HG02642 (cell line): Measurements from ENCODE around the gene ATG10.
"Not testable (repeated sequence)": the region's sequence is repeated elsewhere in the genome, so short reads cannot be mapped to it uniquely, and the experiment has no call there.

Source experiments
- ATAC-seq: cut with Tn5 transposase; IDR thresholded peaks from one replicate; pipeline ENCODE4 v1.9.1; 2021; ENCODE audit warnings: mild to moderate bottlenecking; ENCODE audit not compliant: unreplicated experiment, poor library complexity

ATG10 gene

DNA sequence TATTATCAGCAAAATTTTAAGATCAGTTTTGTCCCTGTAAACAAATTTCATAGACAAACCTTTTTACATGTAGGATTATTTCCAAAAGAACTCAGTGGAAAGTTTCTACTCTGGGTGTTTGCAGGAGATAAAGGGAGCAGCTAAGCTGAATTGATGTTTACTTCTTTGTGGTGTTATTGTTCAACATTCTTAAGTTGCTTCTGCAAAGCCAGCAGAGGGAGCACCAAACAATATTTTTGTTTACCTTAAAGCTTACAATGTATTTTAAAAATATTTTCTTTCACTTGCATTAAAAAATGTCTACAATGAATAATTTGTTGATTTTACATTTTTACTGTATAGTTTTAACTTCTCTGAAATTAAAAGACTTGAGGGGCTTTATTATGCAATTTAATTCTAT is 135.4 kb downstream of the ATG10 start:
- no peak for ATAC-seq

- no peak for ATAC-seq
These were observed 137.2 kb downstream of the ATG10 start for GRCh38 chr5:82109013-82109412.

DNA sequence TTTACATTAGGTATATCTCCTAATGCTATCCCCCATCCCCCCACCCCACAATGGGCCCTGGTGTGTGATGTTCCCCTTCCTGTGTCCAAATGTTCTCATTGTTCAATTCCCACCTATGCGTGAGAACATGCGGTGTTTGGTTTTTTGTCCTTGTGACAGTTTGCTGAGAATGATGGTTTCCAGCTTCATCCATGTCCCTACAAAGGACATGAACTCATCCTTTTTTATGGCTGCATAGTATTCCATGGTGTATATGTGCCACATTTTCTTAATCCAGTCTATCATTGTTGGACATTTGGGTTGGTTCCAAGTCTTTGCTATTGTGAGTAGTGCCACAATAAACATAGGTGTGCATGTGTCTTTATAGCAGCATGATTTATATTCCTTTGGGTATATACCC is 138.1 kb downstream of the ATG10 start:
- ATAC-seq: not testable (repeated sequence)

DNA sequence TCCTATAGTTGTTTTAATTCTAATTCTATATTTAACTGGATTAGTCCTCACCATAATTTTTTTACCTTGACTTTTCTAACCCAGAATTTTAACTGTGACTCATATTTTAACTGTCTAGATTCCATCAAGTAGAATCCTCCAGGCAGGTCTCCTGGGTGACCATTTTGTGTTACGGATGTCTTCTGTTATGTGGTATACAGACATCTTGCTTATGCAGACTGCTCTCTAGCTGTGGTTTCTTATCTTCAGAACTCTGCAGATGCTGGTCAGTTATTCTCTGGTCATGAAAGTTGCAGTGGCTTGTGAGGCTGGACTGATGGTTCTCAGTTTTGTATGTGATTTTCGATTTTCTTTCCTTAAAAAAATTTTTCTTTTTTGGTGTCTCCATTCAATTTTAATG is 139.4 kb downstream of the ATG10 start:
- ATAC-seq: no peak

DNA sequence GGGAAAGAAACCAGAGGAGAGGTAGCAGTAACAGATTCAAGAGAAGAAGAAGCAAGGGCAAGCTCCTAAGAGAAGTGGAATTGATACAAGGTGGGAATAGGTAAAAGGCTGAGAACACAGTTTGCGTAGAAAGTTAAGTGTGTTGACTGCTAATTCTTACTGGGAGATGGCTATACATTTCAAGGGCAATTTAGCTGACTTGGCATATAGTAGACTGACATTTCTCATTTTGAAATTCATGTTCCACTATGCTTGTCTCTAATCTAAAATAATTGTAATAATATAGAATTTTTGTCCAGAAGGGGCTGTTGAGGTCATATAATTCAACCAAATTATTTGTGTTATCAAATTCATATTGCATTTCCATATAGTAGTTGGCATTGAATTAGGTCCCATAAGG is 144.0 kb downstream of the ATG10 start:
- ATAC-seq: no peak

GRCh38 chr5:82119889-82120288 is 148.1 kb downstream of the ATG10 start:
- no peak for ATAC-seq

DNA sequence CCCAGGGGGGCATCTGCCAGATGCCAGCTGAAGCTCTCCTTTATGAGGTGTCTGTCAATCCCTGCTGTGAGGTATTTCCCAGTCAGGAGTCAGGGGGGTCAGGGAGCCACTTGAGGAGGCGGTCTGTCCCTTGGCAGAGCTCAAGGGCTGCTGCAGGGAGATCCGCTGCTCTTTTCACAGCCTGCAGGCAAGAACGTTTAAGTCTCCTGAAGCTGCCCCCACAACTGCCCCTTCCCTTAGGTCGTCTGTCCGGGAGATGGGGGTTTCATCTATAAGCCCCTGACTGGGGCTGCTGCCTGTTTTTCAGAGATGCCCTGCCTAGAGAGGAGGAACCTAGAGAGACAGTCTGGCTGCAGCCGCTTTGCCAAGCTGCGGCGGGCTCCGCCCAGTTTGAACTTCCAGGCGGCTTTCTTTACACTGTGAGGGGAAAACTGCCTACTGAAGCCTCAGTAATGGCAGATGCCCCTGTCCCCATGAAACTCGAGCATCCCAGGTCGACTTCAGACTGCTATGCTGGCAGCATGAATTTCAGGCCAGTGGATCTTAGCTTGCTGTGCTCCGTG is 158.0 kb downstream of the ATG10 start:
- no peak for ATAC-seq

GRCh38 chr5:82130602-82131001 is 158.8 kb downstream of the ATG10 start:
- no peak for ATAC-seq

GRCh38 chr5:82137205-82137604 is 165.4 kb downstream of the ATG10 start:
- ATAC-seq: no peak

- not testable (repeated sequence) for ATAC-seq
These were observed 168.0 kb downstream of the ATG10 start for GRCh38 chr5:82139837-82140236.

- no peak for ATAC-seq
These were observed 170.5 kb downstream of the ATG10 start for GRCh38 chr5:82142217-82142841.

- ATAC-seq: no peak
These were observed 171.2 kb downstream of the ATG10 start for GRCh38 chr5:82142928-82143577.

- ATAC-seq: no peak
These were observed 176.2 kb downstream of the ATG10 start for GRCh38 chr5:82147860-82148573.

GRCh38 chr5:82149434-82149833 is 177.6 kb downstream of the ATG10 start:
- no peak for ATAC-seq

GRCh38 chr5:82150559-82150958 is 178.7 kb downstream of the ATG10 start:
- ATAC-seq: no peak

DNA sequence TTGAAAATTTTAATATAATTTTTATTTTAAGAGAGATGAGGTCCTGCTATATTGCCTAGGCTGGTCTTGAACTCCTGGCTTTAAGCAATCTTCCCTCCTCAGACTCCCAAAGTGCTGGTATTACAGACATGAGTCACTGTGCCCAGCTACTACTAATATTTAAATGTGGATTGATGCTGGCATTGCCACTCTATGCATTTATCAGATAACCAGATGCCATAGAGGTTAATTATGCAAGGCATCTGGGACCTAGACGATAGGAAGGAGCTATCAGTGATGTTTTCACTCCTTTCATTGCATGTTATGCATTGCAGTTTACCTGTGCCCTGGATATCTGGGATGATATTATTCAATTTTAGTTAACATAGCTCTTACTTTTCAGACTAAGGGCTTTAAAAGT is 179.4 kb downstream of the ATG10 start:
- ATAC-seq: no peak

GRCh38 chr5:82151662-82152061 is 179.8 kb downstream of the ATG10 start:
- no peak for ATAC-seq

DNA sequence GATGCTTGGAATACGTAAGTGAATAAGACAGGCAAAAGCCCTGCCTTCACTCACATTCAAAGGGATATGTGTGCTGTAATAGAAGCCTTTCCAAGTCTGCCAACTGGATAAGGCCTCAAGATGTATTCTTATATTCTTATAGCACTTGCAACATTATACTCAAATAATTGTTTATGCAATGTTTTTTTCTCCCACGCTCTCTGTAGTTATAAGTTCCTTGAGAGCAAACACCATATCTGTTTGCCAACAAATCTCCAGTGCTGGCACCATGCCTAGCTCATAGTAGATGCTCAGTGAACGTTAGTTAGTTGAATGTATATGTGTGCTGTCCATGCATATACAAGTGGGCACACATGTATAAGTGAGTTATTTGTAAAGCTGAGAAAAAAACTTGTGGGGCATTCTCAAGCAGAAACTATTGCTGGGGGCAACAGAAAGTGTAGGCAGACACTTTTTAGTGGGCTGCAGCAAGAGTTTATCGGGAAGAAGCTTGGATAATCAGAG is 181.2 kb downstream of the ATG10 start:
- ATAC-seq: no peak

GRCh38 chr5:82154776-82155175 is 183.0 kb downstream of the ATG10 start:
- no peak for ATAC-seq

DNA sequence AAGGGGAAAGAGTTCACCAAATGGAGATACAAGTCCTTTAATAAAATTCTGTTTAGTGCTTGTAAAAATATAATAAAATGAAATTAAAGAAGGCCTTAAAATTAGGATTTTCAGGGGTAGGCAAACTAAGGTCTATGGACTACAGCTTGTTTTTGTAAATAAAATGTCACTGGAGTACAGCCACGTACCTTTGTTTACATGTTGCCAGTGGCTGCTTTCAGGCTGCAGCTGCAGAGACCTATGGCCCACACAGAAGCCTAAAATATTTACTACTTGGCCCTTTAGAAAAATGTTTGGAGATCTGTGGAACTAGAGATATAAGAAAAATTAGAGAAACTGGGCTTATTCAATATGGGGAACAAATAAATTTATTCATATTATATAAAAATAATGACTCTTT is 183.5 kb downstream of the ATG10 start:
- ATAC-seq: no peak

DNA sequence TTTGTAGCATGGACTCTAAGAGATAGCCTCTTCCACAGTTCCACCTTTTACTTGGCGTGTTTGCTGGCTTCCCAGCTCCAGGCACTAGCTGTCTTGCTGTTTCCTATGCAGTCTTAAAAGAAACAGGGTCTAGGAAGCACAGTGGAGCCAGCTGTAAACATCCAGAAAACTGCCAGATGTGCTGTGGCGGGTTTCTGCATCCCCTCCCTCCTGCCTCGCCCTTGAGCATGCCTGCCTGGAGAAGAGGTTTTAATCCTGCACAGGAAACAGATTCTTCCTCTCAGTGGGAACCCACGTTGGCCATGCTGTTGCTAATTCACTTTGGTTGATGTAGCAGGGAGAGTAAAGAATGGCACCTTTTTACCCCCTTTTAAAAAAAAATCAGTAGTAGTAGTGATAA is 185.1 kb downstream of the ATG10 start:
- no peak for ATAC-seq
